ENCODE results near the gene IQSEC1. TPM values are rescaled to one million over a fixed set of nuclear protein-coding genes. Genes with fewer than 3 reads are reported as not detected.

The IQSEC1 gene
- total RNA-seq, 4 donors from 2014 or later: 33.6 to 72.0 (median 55.9) TPM

GRCh38 chr3:12955651-12956315 lies 117.4 kb downstream of the IQSEC1 start:
- TF ChIP-seq CTCF (IDR thresholded peaks at IDR 0.05): no peak
- DNase-seq (ENCODE audit: low spot score) (no peak), ATAC-seq (ENCODE audit: low FRiP score) (peak; percentile 9)

GRCh38 chr3:12954891-12955650 lies 118.2 kb downstream of the IQSEC1 start:
- TF ChIP-seq CTCF (IDR thresholded peaks at IDR 0.05): no peak
- no peak for DNase-seq (ENCODE audit: low spot score)

GRCh38 chr3:12954180-12954579 lies 119.0 kb downstream of the IQSEC1 start:
- no peak for DNase-seq (ENCODE audit: low spot score)
- no peak for ATAC-seq (ENCODE audit: low FRiP score)
- no peak for TF ChIP-seq CTCF (IDR thresholded peaks at IDR 0.05)

More at GRCh38 chr3:12954891-12955650, 118.2 kb downstream of the IQSEC1 start:
- ATAC-seq (ENCODE audit: low FRiP score): peak; percentile 71

GRCh38 chr3:12953201-12953995 lies 119.8 kb downstream of the IQSEC1 start:
- no peak for TF ChIP-seq CTCF (IDR thresholded peaks at IDR 0.05)
- DNase-seq (ENCODE audit: low spot score) (no peak), ATAC-seq (ENCODE audit: low FRiP score) (no peak)

GRCh38 chr3:12952343-12953200 lies 120.7 kb downstream of the IQSEC1 start:
- TF ChIP-seq CTCF (IDR thresholded peaks at IDR 0.05): no peak
- DNase-seq (ENCODE audit: low spot score) (no peak), ATAC-seq (ENCODE audit: low FRiP score) (no peak)

Data from omental fat pad (tissue), 4 donors.